CD4-positive, alpha-beta T cell treated with Interleukin-17A for 1 hour (primary cell): ENCODE measurements around the gene TRAPPC10.
"Not testable (repeated sequence)": the region's sequence is repeated elsewhere in the genome, so short reads cannot be mapped to it uniquely, and the experiment has no call there.

Source experiments
- DNase-seq: peaks from one replicate; pipeline ENCODE4 v3.0.0-alpha.2; 2020

Gene TRAPPC10

GRCh38 chr21:44155231-44155993 is 143.3 kb downstream of the TRAPPC10 start:
- DNase-seq = peak; percentile 9

GRCh38 chr21:44155994-44156380 is 143.9 kb downstream of the TRAPPC10 start:
- DNase-seq = not testable (repeated sequence)
